ENCODE measurements around the gene TUBB2B. TPM values are rescaled to one million over a fixed set of nuclear protein-coding genes. Genes with fewer than 3 reads are reported as not detected.

Gene TUBB2B
- total RNA-seq = not detected
- under 1 TPM in 2 of 3 donors, not detected in 1; 0.08 to 0.20 TPM for polyA plus RNA-seq
- total RNA-seq = 0 to 2.5 (median 0.73) reads per million in 6 experiments

DNA sequence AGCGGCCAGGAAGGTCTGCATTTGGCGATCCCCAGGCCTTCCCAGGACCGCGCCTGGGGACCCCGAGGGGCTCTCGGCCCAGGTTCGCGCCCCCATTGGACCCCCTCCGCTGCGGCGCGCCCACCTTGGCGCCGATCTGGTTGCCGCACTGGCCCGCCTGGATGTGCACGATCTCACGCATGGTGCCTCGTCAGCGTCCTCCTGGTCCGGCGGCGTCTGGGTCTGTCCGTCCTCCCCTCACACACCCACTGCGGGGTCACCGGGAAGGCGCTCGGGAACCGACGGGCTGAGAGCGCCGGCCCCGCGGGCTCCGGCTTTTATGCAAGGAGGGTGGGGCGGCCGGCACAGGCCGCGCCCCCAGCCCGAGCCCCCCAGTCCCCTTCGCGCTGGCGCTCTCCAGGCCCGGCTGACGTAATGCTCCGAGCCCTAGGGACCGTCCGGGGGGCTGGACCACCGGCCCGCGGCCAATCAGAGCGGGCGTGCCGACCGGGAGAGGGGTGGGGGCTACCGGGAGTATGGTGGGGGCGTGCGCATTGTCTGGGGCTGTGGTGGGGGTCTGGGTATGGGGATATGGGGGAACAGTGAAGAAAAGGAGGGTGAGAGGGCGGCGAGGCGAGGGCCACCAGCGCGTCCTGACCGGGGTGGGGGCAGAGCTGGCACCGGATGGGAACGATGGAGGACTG lies at the start of gene TUBB2B:
Gene TUBB2B, minus strand, starts transcription at position 291 of the 683 bp plus-strand sequence. Its CDS starts 110 bp downstream, at position 181.
- Mint-ChIP-seq H3K9me3 (peaks cover 0 to 4% (median 0%) of the 10 kb centered on the region in 9 donors), H3K27ac (peak within 1 kb of the TSS in 4 of 10 donors; percentile 29 to 85 (median 54)), H3K4me1 (peaks cover 22 to 58% (median 47%) of the 10 kb centered on the region in 4 donors), H3K27me3 (peaks cover 32 to 74% (median 52%) of the 10 kb centered on the region in 5 donors), H3K4me3 (peak within 1 kb of the TSS; percentile 61 to 96 (median 76)), H3K36me3 (peaks cover 0 to 3% (median 0%) of the 10 kb centered on the region in 3 donors)
- no peak for DNase-seq
- ATAC-seq = peak in 1 of 2 donors; percentile 15
- POLR2A ChIA-PET = no interaction called here

- DNase-seq = no peak
- POLR2A ChIA-PET = no interaction called here
- no peaks in the 10 kb centered on the region for H3K9me3 Mint-ChIP-seq
These were observed 49.8 kb upstream of the TUBB2B start for GRCh38 chr6:3277251-3277650.

DNA sequence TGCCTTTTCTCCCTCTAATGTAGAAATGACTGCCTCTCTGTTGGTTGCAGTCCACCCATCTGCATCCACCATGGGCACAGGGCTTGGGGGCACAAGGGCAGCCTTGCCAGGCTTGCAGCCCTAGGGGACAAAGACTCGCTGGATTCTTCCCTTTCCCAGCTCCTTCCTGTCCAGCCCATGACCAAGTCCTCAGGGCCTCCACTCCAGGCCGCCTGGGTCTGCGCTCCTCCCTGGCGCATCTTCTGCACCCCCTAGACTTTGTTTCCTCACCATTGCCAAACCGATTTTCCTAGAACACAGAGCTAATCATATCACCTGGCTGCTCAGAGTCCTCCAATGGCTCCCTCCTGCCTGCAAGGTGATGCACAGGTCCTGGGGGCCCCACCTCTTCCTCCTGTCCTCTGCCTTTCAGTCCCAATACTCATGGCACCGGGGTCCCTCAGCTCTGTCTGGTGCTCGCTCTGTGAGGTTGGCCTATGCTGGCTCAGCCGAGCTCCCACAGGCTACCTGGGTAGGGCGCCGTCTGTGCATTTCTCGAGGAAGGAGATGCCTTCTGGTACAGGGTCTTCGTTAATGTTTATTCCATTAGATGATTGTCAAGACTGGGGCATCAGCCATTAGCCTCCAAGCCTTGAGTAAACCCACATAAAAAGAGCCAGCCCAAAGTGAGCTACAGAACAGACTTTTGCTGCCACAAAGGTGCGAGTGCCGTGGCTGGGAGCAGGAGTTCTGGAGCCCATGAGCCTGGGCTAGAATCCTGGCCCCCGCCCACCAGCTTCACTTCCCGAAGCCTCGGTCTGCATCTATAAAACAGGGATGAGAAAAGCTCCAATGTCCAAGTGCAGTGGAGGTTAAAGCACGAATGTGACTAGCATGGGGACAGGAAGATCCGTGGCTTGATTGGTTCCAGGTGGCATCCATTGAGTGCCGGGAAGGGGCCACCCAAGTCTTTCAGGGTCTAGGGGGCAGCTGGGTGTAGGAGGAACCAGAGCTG lies 49.0 kb upstream of the TUBB2B start:
- H3K27ac Mint-ChIP-seq = peak overlapping the region in 7 of 10 donors; percentile 31 to 75 (median 40)
- peaks cover 0 to 40% (median 3%) of the 10 kb centered on the region in 3 donors for H3K36me3 Mint-ChIP-seq
- H3K4me1 Mint-ChIP-seq = peaks cover 10 to 38% (median 17%) of the 10 kb centered on the region in 4 donors
- ATAC-seq = no peak
- no peaks in the 10 kb centered on the region for H3K9me3 Mint-ChIP-seq
- H3K4me3 Mint-ChIP-seq = no peak overlapping the region
- H3K27me3 Mint-ChIP-seq = no peaks in the 10 kb centered on the region
- DNase-seq = no peak
- POLR2A ChIA-PET = no interaction called here

More at GRCh38 chr6:3277251-3277650, 49.8 kb upstream of the TUBB2B start:
- ATAC-seq = no peak
- Mint-ChIP-seq H3K27ac (peak overlapping the region in 3 of 10 donors; percentile 48 to 68 (median 62)), H3K27me3 (no peaks in the 10 kb centered on the region), H3K4me1 (peaks cover 9 to 36% (median 12%) of the 10 kb centered on the region in 4 donors), H3K4me3 (no peak overlapping the region), H3K36me3 (peaks cover 0 to 32% (median 0%) of the 10 kb centered on the region in 3 donors)

DNA sequence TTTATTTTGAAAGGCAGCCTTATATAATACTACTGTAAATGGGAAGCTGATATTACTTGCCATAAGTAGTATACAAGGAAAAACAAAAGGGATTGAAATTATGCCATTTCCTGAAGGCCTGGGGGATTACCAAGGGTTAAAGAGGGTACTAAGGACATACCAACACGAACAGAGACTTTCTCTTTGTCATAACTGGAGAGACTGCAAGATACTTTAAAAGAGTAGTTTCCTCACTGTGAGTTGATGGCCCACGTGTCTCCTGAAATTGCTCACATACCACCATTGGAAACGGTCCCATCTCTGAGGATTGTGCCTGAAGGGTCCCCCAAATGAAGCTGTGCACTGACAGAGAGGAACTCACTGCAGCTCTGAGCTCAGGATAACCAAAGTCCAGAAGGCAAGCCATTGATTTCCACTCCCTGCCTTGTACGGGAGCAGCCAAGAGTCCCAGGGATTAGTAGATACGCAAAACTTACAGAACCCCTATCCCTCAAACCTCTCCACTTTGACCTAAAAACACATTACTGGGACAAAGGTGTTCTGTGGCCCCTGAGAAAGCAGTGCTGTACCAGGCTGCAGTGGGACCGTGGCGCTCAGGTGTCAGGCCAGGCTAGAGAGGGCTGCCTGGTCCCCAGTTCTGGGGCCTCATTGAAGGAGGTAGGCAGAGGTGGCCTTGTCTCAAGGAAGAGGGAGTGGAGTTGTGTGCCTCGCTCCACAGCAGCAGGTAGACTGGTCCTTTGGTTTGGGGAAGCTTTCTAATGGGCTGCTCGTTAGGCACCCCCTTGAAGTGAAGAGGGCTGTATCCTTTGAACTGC lies 46.5 kb upstream of the TUBB2B start:
- POLR2A ChIA-PET = no interaction called here
- Mint-ChIP-seq H3K4me3 (no peak overlapping the region), H3K27me3 (no peaks in the 10 kb centered on the region), H3K27ac (peak overlapping the region in 6 of 10 donors; percentile 15 to 83 (median 46)), H3K4me1 (peaks cover 10 to 40% (median 29%) of the 10 kb centered on the region in 4 donors), H3K36me3 (peaks cover 0 to 60% (median 7%) of the 10 kb centered on the region in 3 donors), H3K9me3 (no peaks in the 10 kb centered on the region)
- ATAC-seq = no peak
- DNase-seq = no peak

GRCh38 chr6:3272911-3273547 lies 45.6 kb upstream of the TUBB2B start:
- Mint-ChIP-seq H3K36me3 (peaks cover 0 to 69% (median 7%) of the 10 kb centered on the region in 3 donors), H3K4me1 (peaks cover 11 to 43% (median 32%) of the 10 kb centered on the region in 4 donors)

DNA sequence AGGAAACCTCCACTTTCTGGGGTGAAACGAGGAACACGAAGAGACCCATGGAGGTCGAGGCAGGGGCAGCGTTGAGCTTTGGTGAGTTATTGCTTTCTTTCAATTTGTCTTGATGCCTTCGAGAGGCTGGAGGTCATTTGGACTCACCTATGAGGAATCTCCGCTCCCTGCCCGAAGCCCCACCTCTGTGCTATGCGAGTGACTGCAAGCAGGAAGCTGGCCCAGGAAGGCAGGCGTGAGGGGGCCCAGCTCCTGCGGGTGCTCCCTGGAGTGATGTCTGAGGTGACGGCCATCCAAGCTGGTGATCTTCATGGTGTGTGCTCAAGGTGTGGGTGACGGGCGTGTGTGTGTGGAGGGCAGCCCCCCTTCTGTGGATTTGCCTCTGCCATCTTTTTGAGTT lies 44.3 kb upstream of the TUBB2B start:
- no peaks in the 10 kb centered on the region for H3K9me3 Mint-ChIP-seq
- peaks cover 0 to 72% (median 7%) of the 10 kb centered on the region in 3 donors for H3K36me3 Mint-ChIP-seq
- peak overlapping the region in 2 of 10 donors; percentile 53 to 58 for H3K27ac Mint-ChIP-seq
- DNase-seq = no peak
- POLR2A ChIA-PET = no interaction called here
- no peak overlapping the region for H3K4me3 Mint-ChIP-seq
- ATAC-seq = no peak
- H3K27me3 Mint-ChIP-seq = no peaks in the 10 kb centered on the region
- peaks cover 18 to 49% (median 36%) of the 10 kb centered on the region in 4 donors for H3K4me1 Mint-ChIP-seq

More at GRCh38 chr6:3272911-3273547, 45.6 kb upstream of the TUBB2B start:
- no peak for ATAC-seq
- Mint-ChIP-seq H3K27ac (peak overlapping the region in 1 of 10 donors; percentile 56), H3K27me3 (no peaks in the 10 kb centered on the region), H3K9me3 (no peaks in the 10 kb centered on the region), H3K4me3 (no peak overlapping the region)
- POLR2A ChIA-PET = no interaction called here
- no peak for DNase-seq

GRCh38 chr6:3270258-3270657 lies 42.8 kb upstream of the TUBB2B start:
- Mint-ChIP-seq H3K9me3 (no peaks in the 10 kb centered on the region), H3K27me3 (no peaks in the 10 kb centered on the region), H3K36me3 (peaks cover 0 to 72% (median 7%) of the 10 kb centered on the region in 3 donors), H3K4me1 (peaks cover 18 to 53% (median 37%) of the 10 kb centered on the region in 4 donors), H3K27ac (no peak overlapping the region), H3K4me3 (no peak overlapping the region)
- ATAC-seq (no peak), DNase-seq (no peak)
- POLR2A ChIA-PET = no interaction called here

- DNase-seq (no peak), ATAC-seq (no peak)
- no peak overlapping the region for H3K4me3 Mint-ChIP-seq
- no peaks in the 10 kb centered on the region for H3K27me3 Mint-ChIP-seq
- peaks cover 25 to 59% (median 43%) of the 10 kb centered on the region in 4 donors for H3K4me1 Mint-ChIP-seq
- no peaks in the 10 kb centered on the region for H3K9me3 Mint-ChIP-seq
- H3K27ac Mint-ChIP-seq = peak overlapping the region in 3 of 10 donors; percentile 53 to 56 (median 55)
- H3K36me3 Mint-ChIP-seq = peaks cover 0 to 74% (median 9%) of the 10 kb centered on the region in 3 donors
- POLR2A ChIA-PET = no interaction called here
These were observed 42.0 kb upstream of the TUBB2B start for GRCh38 chr6:3269281-3269975.

DNA sequence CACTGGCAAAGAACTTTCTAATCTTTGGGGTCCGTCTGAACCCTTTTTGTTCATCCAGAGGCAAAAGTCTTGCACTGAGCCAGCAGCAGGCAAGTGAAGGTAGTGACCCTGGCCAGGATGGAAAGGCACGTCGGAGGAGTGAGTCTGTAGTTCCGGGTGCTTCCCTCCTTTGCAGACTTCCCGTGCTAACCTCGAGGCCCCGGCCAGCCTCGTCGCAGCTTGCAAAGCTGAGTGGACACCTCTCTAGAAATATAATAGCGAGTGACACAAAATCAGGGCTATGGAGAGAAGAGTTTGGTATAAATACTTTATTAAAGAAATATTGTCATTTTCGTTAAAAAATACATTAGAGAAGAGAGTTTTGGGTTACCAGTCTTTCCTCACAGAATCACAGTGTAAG lies 41.2 kb upstream of the TUBB2B start:
- no peak for ATAC-seq
- Mint-ChIP-seq H3K27ac (peak overlapping the region in 3 of 10 donors; percentile 19 to 53 (median 33)), H3K4me1 (peaks cover 22 to 59% (median 40%) of the 10 kb centered on the region in 4 donors), H3K27me3 (no peaks in the 10 kb centered on the region), H3K4me3 (no peak overlapping the region), H3K9me3 (no peaks in the 10 kb centered on the region), H3K36me3 (peaks cover 0 to 71% (median 9%) of the 10 kb centered on the region in 3 donors)
- DNase-seq = no peak
- POLR2A ChIA-PET = no interaction called here

DNA sequence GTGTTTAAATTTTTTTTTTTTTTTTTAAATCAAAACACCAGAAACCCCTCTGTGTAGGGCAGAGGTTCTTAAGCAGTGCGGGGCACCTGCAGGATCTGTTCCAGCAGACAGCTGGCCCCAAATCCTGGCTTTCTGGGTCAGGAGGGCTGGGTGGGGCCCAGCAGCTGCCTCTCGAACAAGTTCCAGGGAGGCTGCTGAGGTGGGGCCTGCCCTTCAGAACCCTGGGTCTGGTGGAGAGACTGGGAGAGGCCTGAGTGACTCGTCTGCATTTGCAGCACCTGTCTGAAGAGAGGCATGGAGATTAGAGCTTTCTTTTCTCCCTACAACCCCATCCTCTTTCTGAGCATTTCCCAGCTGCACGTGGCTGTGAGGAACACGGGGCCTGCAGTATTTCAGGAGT lies 39.7 kb upstream of the TUBB2B start:
- ATAC-seq (no peak), DNase-seq (no peak)
- POLR2A ChIA-PET = interaction anchor here (0.8 kb wide), 1 partner anchor 755 kb away, joined by 3 read pairs; no protein-coding TSS in a partner anchor
- H3K4me3 Mint-ChIP-seq = no peak overlapping the region
- H3K9me3 Mint-ChIP-seq = no peaks in the 10 kb centered on the region
- H3K27ac Mint-ChIP-seq = peak overlapping the region in 2 of 10 donors; percentile 5 to 52
- H3K4me1 Mint-ChIP-seq = peaks cover 27 to 72% (median 48%) of the 10 kb centered on the region in 4 donors
- H3K27me3 Mint-ChIP-seq = no peaks in the 10 kb centered on the region
- H3K36me3 Mint-ChIP-seq = peaks cover 0 to 73% (median 12%) of the 10 kb centered on the region in 3 donors

DNA sequence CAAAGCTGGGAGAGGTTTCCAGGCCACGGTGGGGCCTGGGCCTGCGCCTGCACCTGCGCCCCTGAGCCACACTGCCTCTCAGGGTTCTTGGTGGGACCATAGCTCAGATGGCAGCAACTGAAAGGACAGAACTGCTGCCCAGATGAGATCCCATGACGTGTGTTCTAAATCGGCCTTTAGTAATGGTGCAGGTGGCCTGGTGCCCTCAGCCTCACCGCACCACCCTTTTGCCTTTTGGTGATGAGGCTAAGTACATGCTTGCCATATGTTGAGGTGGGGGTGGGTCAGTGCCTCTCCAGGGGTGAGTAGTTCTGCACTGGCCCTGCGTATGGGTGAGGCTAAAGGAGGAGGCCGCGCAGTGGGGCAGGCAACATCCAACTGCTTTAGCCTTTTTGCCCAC lies 38.7 kb upstream of the TUBB2B start:
- DNase-seq (no peak), ATAC-seq (no peak)
- H3K27me3 Mint-ChIP-seq = no peaks in the 10 kb centered on the region
- POLR2A ChIA-PET = no interaction called here
- H3K36me3 Mint-ChIP-seq = peaks cover 0 to 63% (median 9%) of the 10 kb centered on the region in 3 donors
- no peak overlapping the region for H3K4me3 Mint-ChIP-seq
- H3K27ac Mint-ChIP-seq = peak overlapping the region in 2 of 10 donors; percentile 13 to 66
- H3K4me1 Mint-ChIP-seq = peaks cover 29 to 74% (median 56%) of the 10 kb centered on the region in 4 donors
- H3K9me3 Mint-ChIP-seq = no peaks in the 10 kb centered on the region

All from naive thymus-derived CD8-positive, alpha-beta T cell (primary cell).